NAMALWA (cell line): ENCODE data around the gene RALGAPA1.
"Not testable (repeated sequence)": the region's sequence is repeated elsewhere in the genome, so short reads cannot be mapped to it uniquely, and the experiment has no call there.

Experiments used
- DNase-seq: peaks from one replicate; pipeline ENCODE4 v3.0.0-alpha.2; 2015; ENCODE audit warnings: low spot score

The RALGAPA1 gene

DNA sequence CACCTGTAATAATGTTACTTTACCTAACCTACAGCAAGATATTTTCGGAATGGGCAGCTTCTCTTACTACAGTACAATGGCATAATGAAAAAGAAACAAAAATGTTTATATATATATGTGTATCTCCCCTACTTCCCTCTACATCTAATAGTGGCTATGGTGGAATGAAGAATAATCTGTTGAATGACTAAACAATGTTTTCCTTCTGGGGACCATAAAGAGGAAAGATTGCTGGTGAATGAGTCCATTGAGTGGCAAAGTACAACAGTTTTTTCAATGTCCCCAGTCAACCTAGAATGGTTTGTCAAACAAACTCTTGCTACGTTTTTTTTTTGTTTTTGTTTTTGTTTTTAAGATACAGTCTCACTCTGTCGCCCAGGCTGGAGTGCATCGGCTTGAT, 47.2 kb downstream of the RALGAPA1 start:
- no peak for DNase-seq

DNA sequence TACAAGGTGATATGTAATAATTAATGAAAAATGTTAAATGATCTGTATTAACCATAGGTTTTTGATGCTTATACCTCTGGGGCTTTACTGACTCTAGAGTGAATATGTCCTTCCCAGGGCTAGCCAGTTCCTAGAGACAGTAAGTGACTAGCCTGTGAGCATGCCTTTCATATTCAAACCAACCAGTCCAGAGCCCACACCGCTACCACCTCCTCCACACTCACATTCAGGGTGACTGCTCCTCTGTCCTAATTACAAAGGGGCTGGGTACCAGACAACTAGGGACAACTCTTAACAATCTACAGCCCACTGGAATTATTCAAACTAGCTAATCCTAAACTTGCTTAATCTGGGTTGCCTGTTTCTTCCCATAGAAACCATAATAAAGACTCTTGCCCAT, 49.0 kb downstream of the RALGAPA1 start:
- DNase-seq = no peak

DNA sequence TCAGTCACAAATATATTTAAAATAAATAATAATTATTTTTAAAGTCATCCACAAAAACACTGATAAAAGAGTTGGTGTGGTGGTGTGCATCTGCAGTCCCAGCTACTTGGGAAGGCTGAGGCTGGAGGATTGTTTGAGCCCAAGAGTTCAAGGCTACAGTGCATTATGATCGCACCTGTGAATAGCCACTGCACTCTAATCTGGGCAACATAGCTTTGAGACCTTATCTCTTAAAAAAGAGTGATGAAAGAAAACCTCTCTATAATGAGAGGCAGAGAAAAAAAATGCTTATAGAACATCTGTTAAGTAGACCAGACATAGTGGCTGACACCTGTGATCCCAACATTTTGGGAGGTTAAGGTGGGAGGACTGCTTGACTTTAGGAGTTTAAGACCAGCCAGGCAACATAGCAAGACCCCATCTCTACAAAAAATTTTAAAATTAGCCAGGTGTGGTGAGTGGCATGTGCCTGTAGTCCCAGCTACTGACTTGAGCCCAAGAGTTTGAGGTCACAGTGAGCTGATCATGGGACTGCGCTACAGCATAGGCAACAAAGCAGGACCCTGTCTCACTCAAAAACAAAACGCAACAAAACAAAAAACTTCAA, 50.5 kb downstream of the RALGAPA1 start:
- DNase-seq = no peak

DNA sequence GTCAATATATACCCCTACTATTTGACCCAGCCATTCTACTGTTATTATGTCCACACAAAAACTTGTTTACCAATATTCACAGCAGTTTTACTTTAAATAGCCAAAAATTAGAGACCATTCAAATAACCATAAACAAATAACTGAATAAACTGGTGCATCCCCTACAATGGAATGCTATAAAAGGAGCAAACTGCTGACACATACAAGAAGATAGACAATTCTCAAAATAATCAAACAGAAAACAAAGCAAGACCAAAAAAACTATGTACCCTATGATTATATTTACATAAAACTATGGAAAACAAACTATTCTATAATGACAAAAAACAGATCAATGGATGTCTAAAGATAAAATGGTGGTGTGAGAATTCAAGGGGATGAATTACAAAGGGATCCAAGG, 54.4 kb downstream of the RALGAPA1 start:
- no peak for DNase-seq

DNA sequence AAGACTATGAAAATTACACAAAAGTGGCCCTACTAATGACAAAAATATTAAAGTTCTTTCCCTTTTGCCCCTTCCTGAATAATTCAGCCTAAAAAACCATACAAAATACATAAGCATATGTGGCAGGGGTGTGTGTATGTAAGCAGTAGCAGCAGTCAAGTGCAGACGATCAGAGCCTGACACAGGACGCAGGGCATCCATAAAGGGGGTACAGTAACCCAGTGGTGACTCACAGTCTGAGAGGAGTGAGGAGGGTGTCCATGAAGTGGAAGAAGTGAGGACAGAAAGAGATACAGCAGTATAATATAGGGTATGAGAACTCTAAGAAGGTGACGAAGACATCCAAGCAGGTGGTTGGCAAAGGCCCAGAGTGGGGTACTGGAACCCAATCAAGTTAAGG, 56.7 kb downstream of the RALGAPA1 start:
- DNase-seq = no peak

DNA sequence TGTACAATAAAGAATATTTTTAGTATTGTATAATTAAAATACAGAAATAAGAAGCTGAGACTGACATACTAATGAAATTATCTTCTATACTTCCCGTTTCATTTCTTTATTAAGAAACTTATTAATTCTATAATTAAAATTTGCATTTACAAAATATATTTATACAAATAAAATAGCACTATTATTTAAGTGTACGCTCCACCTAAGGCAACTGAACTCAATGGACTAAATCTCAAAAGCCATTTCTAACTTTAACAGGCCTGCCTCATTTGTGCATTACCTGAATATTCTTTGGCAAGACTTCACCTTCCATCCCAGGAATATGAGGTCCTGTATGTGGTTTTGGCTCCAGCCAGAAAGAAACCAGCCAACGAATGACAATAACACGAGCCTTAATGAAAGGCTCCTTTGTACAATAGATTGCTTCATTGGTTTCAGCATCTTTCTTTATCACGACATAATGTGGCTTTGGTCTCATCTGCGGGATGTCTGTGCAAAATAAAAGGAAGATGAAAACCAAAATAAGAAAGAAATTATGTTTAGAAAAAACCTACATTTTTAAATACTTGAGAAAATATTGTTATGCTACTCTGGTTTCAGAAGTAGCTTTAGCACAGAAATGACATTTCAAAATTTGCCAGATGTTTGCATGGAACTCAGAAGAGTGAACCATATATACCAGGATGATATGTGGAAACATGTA, 58.7 kb downstream of the RALGAPA1 start:
- DNase-seq = no peak

DNA sequence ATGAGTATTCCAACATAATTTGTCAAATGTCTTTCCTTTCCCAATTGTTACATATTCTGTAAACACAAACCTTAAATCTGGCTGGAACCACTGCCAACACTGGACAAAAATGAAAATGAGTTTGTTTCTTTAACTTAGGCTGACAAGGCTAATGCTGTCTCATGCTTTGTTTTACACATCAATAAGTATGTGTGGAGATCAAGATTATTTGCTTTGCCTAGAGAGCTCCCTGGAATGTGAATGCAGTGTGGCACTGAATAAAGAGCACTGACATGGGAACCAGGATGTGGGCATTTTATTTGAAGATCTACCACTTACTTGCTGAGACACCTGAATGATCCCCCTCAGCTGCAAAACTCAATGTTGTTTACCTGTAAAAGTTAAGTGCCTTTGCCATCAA, 61.7 kb downstream of the RALGAPA1 start:
- no peak for DNase-seq

DNA sequence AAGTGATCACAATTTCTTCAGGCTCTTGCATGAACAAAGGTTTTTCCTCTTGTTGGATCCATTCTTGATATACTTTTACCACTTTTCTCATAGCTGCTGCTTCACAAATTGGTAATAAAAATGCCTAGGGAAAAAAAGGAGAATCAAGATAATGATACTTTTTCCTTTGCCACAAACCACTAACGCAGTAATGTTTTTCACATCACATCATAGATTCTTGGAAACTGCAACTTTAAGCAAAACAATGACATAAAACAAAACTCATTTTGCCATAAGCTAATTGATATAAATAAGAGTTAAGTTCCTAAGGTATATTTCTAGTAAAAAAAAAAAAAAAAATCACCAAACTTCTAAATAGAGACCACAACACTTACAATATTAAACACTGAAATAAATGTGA, 66.7 kb downstream of the RALGAPA1 start:
- DNase-seq = no peak

DNA sequence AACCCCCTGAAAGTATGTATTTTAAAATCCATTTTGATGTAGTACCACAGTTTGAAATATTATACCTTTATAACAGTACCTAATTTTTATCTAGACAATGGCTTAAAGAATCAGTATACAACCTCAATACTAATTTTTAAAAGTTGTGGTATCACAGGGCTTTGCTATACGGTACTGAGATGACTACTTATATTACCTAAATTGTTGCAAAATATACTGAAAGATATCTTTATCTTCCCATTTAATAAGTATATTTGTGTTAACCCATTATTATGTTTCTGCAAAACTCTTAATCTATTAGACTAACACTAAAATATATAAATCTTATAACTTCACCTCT, 67.1 kb downstream of the RALGAPA1 start:
- DNase-seq = no peak

DNA sequence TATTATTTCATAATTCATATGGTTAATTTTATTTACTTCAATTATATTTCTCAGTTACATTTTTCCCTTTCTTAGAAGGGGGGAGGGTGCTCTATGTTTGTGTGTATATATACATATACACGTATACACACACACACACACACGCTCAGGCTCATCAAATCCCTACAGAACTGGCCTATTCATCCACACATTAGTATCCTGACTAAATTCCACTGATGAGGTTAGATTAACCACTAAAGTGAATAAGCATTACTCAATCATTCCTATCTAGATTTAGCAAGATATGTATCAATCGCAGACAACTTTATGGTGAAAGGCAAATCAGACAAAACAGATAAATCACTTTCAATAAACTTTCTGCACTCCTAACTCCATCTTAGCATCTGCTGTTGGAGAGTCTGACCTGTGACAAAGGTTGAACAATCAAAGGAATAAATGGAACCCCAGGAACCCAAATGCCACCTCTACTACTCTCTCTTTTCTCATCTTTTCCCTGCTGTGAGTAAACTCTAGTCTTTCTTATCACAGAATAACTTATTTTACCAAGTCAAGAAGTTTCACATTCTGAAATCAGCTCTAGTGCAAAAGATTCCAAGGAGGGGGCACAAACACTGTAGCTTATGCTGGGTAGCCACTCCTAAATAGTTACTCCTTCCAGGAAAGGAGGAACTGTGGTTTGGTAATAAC, 67.6 kb downstream of the RALGAPA1 start:
- DNase-seq = no peak

DNA sequence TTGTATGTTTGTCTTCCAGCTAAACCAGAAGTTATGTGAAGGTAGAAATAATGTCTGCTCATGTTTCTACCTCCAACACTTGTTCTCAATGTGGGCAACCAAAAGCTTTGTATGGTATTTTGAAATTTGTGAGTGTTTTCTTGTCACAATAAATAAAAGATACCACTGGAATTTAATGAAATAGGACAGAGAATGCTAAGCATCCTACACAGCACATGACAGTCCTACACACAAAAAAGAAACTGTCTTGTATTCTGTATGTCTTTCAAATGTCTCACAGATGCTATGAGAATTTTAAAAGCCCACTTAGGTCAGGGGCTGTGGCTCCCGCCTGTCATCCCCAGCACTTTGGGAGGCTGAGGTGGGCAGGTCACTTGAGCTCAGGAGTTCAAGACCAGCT, 68.9 kb downstream of the RALGAPA1 start:
- no peak for DNase-seq

DNA sequence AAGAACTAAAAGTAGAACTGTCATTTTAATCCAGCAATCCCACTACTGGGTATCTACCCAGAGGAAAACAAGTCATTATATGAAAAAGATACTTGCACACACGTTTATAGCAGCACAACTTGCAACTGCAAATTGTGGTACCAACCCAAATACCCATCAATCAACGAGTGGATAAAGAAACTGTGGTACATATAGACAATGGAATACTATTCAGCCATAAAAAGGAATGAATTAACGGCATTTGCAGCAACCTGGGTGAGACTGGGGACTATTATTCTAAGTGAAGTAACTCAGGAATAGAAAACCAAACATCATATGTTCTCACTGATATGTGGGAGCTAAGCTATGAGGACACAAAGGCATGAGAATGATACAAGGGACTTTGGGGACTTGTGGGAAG, 73.9 kb downstream of the RALGAPA1 start:
- not testable (repeated sequence) for DNase-seq

DNA sequence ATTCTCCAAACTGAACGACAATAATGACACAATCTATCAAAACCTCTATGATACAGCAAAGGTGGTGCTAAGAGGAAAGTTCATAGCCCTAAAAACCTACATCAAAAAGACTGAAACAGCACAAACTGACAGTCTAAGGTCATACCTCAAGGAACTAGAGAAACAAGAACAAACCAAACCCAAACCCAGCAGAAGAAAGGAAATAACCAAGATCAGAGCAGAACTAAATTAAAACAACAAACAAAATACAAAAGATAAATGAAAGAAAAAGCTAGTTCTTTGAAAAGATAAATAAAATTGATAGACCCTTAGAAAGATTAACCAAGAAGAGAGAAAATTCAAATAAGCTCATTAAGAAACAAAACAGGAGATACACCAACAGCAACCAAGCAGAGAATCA, 75.6 kb downstream of the RALGAPA1 start:
- not testable (repeated sequence) for DNase-seq

DNA sequence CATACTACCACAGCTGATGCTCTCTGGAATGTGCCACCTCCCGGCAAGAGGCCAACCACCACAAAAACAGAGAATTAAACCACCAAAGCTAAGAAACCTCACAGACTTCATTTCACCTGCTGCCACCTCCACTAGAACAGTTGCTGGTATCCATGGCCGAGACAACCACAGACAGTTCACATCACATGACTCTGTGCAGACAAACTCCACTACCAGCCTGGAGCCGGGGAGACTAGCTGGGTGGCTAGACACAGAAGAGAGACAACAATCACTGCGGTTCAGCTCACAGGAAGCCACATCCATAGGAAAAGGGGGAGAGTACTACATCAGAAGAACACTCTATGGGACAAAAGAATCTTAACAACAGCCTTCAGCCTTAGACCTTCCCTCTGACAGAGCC, 78.2 kb downstream of the RALGAPA1 start:
- DNase-seq = no peak

DNA sequence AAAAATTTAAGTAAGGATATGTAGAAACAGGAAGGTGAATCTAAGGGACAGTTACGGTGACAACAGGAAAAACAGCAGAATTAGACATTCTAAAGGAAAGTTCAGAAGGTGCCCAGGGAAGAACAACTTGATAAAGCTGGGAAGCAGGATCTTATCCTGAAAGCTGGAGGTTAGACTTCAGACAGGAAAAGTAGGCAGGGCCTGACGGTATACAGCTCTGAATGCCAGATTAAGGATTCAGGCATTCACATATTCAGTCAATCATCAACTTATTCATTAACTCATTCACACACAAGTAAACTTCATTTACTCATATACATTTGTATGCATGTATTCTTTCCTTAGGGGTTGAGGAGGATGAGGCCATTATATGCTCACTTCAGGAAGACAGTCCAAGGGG, 81.3 kb downstream of the RALGAPA1 start:
- DNase-seq = no peak

DNA sequence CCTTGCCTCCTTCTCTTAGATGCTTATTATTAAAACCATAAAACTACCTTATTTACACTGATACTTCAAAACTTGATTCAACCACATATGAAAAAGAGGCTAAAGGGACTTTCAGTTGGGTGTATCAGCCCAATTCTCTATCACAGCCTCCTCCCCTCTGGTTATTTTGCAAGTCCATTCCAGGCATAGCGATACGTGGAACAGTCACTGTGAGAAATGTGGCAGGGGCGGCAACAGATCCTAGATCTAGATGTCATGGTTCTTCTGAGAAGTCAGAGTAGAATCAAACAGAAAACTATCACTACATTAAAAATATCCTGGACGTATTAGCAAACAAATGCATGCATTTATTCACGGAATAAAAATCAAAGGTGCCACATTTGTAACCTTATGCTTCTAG, 83.2 kb downstream of the RALGAPA1 start:
- DNase-seq = no peak

DNA sequence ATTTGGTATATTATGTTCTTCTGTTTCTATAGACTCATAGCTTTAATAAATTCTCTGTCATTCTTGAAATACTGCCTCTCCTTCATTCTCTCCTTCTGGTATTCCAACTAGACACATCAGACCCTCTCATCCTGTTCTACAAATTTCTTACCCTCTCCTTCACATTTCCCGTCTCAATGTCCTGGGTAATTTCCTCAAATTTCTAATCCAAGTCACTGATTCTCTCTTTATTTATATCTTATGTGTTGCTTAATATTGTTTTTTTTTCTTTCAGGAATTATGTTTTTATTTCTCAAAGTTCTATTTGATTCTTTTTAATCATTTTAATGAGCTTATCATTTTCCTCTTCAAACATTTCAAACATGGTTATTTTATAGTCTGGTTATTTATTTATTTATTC, 94.0 kb downstream of the RALGAPA1 start:
- no peak for DNase-seq

DNA sequence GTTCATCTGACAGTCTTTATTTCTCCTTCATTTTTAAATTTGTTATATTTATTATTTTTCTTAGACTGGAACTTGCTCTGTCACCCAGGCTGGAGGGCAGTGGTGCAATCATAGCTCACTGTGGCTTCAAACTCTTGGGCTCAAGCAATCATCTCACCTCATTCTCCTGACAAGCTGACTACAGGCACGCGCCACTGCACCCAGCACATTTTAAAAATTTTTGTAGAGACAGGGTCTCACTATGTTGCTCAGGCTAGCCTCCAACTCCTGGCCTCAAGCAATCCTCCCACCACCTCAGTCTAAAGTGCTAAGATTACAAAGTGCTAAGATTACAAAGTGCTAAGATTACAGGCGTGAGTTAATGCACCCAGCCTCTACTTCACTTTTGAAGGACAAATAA, 96.6 kb downstream of the RALGAPA1 start:
- no peak for DNase-seq

DNA sequence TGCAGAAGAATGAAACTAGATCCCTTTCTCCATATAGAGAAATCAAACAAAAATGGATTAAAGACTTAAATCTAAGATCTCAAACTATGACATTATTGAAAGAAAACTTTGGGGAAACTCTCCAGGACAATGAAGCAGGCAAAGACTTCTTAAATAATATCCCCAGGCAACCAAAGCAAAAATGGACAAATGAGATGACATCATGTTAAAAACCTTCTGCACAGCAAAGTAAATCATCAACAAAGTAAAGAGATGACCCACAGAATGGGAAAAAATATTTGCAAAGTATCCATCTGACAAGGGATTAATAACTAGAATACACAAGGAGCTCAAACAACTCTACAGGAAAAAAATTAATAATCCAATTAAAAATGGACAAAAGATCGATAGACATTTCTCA, 101.0 kb downstream of the RALGAPA1 start:
- DNase-seq = no peak

DNA sequence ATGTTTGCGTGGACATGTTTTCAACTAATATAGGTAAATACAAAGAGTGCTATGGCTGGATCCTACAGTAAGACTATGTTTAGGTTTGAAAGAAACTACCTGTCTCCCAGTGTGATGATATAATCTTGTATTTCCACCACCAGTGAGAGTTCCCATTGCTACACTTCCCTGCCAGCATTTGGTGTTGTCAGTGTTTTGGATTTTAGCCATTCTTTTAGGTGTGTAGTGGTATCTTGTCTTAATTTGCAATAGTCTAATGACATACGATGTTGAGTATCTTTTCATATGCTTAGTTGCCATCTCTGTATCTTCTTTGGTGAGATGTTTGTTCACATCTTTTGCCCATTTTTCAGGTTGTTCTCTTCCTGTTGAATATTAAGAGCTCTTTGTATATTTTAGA, 103.5 kb downstream of the RALGAPA1 start:
- no peak for DNase-seq

DNA sequence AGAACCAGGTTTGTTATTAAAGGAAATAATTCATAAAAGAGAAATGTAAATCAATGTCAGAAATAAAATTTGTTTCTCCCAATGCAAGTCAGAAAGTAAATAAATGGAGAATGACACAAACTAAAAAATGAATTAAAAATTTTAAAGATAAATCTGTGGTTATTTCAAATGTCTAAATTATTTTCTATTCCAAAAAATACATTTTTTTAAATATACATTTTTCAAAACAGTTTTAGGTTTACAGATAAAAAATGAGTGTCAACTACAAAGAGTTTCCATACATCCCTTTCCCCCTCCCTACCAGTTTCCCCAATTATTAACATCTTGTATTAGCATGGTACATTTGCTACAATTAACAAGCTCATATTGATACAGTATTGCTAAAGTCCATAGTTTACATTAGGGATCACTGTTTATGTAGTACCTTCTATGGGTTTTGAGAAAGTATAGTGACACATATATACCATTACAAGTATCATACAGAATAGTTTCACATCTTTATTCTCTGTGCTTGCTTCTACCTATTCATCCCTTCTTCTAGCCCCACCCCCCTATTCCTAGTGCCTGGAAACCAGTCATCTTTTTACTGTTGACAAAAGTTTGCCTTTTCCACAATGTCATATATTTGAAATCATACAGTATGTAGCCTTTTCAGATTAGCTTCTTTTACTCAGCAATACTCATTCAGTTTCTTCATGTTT, 104.2 kb downstream of the RALGAPA1 start:
- DNase-seq = no peak

DNA sequence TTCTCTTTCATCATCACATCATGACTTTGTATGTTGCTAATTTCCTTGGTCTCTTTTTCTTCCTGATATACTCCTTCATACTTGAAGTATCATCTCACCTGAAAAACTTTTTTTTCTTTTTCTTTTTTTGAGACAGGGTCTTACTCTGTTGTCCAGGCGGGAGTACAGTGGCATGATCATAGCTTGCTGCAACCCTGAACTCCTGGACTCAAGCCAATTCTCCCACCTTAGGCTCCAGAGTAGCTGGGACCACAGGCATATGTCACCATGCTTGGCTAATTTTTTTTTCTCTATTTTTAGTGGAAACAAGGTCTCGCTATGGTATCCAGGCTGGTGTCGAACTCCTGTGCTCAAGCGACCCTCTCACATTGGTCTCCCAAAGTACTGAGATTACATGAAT, 107.6 kb downstream of the RALGAPA1 start:
- no peak for DNase-seq

DNA sequence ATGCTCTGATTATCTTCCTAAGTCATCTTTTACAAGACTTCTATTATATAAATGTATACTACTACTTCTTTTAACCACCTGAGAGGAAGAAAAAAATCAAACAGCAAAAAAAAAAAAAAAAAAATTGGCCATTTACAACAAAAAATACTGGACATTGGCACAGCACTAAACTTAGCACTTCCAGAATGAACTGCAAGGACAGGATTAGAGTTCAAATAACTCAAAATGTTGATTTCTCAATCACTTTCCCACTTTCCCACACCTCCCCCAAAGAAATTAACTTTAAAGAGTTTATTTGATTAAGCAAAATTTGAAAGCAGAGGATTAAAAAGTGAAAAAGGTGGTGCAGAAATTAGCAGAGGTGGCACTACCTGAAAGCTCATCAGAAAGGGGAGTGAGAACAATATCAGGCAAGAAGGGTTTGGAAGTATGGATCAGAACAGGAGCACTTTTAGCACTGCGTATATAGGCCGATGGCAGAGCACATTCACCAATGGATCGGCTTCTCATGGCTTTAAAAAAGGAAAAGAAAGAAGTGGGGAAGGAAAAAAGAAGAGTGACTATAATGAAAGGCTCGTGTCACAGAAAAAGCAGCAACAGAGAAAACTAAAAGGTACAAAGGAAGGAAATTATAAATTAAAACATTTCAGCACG, 109.2 kb downstream of the RALGAPA1 start:
- DNase-seq = no peak
